IPS DF 4.7 (cell line): ENCODE results near the gene OS9.

Experiments used
- DNase-seq: peaks from one replicate; pipeline ENCODE4 v3.0.0-alpha.2; 2013; ENCODE audit warnings: low spot score; ENCODE audit errors: extremely low read depth

The OS9 gene

GRCh38 chr12:57750561-57751431, 56.9 kb downstream of the OS9 start:
- no peak for DNase-seq

DNA sequence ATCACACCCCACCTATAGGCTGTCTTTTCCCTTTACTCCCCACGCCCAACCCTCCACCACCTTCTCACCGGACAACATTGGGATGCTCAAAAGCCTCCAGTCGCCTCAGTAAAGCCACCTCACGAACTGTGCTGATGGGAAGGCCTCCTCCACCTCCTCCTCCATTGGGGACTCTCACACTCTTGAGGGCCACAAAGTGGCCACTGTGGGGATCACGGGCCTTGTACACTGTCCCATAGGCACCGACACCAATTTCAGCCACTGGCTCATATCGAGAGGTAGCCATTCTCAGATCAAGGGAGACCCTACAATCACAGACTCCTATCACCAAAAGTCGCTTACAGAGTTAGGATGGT, 57.5 kb downstream of the OS9 start:
- DNase-seq: no peak

DNA sequence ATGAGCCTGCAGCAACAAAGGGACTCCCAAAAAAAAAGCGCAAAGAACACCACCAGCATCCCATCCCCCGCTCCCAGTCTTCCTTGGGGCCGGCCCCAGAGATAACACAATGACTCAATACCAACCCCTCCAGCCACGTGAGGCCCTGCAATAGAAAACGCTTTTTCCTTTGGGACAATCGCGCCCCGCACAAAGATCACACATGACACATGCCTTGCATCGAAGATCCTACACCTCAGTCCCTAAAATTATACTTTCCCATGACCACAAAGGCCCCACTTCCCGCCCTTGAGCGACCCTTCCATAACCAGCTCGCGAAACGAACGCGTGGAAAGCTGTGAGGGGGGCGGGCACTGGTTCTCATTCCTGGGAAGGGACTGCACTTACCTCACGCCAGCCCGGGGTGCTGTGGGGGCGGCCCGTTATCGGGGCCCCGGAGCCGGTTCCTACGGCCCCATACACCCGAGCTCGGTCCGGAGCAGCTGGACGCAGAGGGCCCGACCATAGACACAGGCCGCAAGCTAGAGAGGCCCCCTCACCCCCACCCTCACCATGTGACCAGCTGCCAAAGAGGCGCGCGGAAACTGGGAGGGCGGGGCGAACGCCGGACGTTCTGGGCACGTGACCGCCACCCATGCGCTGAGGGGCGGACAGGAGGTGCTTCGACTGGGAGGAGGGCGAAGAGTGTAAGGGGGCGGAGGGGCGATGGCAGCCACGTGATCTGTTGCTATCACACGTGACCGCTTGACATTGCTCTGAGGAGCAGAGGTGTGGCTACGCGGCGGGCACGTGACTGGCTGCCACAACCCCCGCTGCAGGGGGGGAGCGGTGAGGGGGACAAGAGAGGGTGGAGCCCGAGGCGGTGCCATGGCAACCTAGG, 58.1 kb downstream of the OS9 start, which contains the start of gene CDK4:
TSS of gene CDK4 (minus strand) at position 523 of the 880 bp plus-strand sequence. CDS start 593 bp downstream, outside the sequence.
- DNase-seq: peak; percentile 97

GRCh38 chr12:57752668-57753000, 58.7 kb downstream of the OS9 start:
- no peak for DNase-seq

DNA sequence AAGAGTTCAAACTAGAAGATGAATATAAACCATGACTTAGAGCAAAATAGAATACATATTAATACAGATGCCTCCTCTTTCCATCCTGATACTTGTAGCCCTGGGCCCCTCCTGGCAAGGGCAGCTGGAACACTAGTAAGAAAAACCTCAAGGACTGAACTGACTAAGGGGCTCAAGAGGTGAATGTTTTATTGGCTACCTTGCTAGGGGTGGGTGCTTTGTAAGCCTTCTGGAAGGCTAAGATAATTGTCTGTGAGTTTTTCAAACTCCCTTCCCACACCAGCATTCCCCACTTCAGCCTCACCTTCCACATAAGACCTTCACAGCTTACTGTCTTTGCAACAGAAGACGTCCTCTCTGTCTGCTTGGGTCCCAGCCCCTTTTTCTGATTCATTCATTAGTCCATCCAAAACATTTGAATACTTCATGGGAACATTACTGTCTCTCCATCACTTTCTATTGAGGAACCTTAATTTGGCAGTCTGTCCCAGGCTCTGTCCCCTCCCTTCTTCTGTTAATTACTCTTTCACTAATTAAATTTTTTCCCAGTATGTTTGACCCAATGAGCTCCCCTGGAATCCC, 59.9 kb downstream of the OS9 start:
- DNase-seq: no peak

DNA sequence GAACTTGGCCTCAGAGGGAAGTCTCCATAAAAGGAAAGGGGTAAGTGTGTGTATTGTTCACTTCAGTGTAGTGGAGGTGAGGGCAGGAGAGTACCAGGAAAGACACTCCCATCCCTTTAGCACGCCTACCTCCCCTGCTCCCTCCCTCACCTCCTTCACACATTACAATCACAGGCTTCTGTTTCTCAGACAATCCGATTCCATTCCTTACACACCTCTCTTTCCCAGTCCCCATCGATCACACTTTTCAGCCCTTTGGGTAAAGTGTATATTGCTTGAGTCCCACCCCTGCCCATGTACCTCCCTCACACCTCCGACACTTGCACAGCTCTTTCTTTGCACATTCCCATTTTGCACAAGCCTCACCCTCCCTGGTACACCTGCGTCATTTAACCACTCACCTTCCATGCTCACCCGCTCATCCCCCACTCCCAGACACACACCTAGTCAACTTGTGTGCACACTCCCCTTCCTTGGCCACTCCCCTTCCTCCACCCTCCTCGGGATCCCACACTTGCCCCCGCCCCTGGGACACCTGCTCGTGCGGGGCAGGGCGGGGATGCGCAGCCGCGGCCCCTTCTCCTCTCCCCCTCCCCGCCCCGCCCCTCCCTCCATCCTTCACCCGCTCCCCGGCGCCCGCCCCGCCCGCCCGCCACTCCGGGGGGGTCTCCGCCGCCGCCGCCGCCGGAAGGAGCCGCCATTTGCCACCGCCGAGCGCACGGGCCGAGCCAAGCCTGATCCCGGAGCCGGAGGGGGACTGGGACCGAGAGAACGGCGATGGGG, 60.7 kb downstream of the OS9 start, which contains the start of gene MARCHF9:
TSS of gene MARCHF9 (plus strand) at position 693 of the 783 bp plus-strand sequence. CDS start 426 bp downstream, outside the sequence.
- no peak for DNase-seq

GRCh38 chr12:57755194-57755453, 61.2 kb downstream of the OS9 start:
- no peak for DNase-seq

GRCh38 chr12:57755454-57756372, 61.8 kb downstream of the OS9 start:
- no peak for DNase-seq

- DNase-seq: no peak
Observed at GRCh38 chr12:57756406-57757341, 62.7 kb downstream of the OS9 start.

DNA sequence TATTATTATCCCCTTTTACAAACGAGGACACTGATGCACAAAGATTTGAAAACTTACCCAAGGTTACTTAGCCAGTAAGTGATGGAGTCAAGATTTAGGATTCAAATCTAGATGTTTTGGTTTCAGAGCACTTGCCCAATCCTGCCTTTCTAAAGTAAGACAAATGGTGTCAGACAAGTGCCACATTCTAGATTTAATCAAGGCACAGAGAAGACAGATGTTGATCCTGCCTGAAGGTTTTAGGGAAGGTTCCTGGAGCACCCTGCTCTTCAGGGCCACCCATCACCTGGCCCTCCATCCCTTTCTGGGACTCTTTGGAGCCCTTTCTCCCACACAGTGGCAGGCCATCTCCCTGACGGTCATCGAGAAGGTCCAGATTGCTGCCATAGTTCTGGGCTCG, 63.8 kb downstream of the OS9 start:
- no peak for DNase-seq

GRCh38 chr12:57758552-57759359, 64.8 kb downstream of the OS9 start:
- no peak for DNase-seq

GRCh38 chr12:57759360-57759980, 65.5 kb downstream of the OS9 start:
- DNase-seq: no peak

- DNase-seq: no peak
Observed at GRCh38 chr12:57760347-57760982, 66.5 kb downstream of the OS9 start.

DNA sequence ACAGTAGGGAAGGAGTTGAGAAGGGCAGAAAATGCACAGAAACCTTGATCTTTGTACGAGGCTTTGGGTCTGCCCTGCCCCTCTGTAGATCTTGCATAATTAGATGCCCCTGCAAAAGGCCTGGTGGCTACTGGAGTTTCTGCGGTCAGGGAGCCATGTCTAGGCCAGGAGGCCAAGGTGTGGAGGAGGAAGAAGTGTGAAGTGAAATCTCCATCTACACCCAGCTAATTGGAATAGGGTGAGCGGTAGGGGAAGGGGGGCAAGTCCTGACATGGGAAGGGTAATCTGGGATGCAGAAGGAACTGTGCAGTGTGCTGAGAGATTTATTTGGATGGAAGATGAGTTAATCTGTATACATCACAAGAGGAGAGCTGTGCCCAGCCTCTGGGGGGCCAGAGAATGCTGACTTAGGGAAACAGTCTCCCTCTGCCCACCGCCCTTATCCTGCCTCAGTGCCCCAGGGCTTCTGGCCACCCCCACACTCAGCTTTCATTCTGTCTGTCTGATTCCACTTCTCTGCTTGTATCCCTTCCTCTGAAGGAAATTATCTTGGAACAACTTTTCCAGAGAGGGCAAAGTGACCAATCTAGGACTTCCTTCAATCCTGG, 67.6 kb downstream of the OS9 start:
- no peak for DNase-seq

DNA sequence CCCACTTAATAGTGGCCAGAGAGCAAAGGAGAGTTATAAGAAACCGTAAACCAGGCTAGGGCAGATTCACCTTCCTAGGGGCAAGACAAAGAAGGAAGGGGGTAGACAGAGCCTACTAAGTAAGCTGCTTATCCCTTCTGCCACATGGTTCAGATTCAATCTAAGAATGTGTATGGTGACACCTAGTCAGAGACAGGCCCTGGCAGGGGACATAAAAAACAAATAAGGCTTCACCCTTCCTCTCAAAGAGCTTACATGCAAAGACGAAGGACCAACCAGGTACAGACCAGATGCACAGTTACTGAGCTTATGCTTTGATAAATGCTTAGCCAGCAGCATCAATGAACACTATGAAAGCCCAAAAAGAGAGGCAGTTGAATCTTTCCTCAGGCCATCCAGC, 68.5 kb downstream of the OS9 start:
- no peak for DNase-seq

GRCh38 chr12:57763881-57764661, 70.1 kb downstream of the OS9 start:
- no peak for DNase-seq
